ENCODE results near the gene CARD8.

Gene CARD8

DNA sequence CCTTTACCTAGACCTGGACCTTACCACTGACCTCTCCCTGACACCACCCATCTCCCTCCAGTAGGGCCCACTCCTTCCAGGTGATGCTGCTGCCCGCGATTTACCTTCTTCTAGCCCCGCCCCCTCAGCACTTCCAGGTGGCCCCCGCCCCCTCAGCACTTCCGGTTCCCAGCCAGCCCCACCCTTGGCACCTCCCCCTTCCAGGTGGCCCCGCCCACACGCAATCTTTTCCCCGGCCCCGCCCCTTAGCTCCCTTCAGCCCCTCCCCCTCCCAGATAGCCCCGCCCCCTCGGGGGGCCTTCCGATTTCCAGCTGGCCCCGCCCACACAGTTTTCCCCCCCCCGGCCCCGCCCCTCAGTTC lies 86.2 kb downstream of the CARD8 start:
- H3K9me3 ChIP-seq: no peaks in the 10 kb centered on the region
- H3K4me3 ChIP-seq: peak overlapping the region; percentile 79
- TF ChIP-seq Cebpa-rat (IDR thresholded peaks at IDR 0.05): no peak
- H3K27me3 ChIP-seq: no peaks in the 10 kb centered on the region
- H3K4me1 ChIP-seq: peaks cover 67% of the 10 kb centered on the region
- peak overlapping the region; percentile 97; the same call in 1 of the 2 replicates for H3K27ac ChIP-seq
- H3K36me3 ChIP-seq: peaks cover 28% of the 10 kb centered on the region
- H4K20me1 ChIP-seq: peaks cover 29% of the 10 kb centered on the region
- peak overlapping the region; percentile 58 for H3K4me2 ChIP-seq
- H3K9ac ChIP-seq: peak overlapping the region; percentile 93; the same call in 1 of the 2 replicates

DNA sequence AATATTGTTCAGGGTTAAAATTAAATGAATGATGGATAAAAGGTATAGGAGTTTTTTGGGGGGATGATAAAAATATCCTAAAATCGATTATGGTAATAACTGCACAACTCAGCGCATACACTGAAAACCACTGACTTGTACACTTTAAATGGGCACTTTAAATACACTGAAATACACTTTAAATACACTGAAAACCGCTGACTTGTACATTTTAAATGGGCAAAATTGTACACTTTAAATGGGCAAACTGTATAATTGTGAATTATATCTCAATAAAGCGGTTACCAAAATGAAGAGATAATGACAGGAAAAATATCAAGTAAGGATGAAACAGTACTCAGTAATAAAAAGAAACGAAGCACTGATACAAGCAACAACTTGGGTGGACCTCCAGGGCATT lies 87.0 kb downstream of the CARD8 start:
- Histone ChIP-seq H4K20me1 (peaks cover 29% of the 10 kb centered on the region), H3K4me1 (peaks cover 70% of the 10 kb centered on the region), H3K9ac (no peak overlapping the region), H3K36me3 (peaks cover 28% of the 10 kb centered on the region), H3K4me2 (peak overlapping the region; percentile 58), H3K9me3 (no peaks in the 10 kb centered on the region), H3K4me3 (0 out of 2 replicates have a peak overlapping the region, but pooled peaks have one; percentile 79), H3K27me3 (no peaks in the 10 kb centered on the region), H3K27ac (peak overlapping the region; percentile 53; the same call in 1 of the 2 replicates)
- no peak for TF ChIP-seq Cebpa-rat (IDR thresholded peaks at IDR 0.05)

- Histone ChIP-seq H3K9ac (no peak overlapping the region), H4K20me1 (no peaks in the 10 kb centered on the region), H3K9me3 (no peaks in the 10 kb centered on the region), H3K4me2 (no peak overlapping the region), H3K27ac (no peak overlapping the region), H3K36me3 (peaks cover 97% of the 10 kb centered on the region), H3K27me3 (no peaks in the 10 kb centered on the region), H3K4me1 (no peaks in the 10 kb centered on the region), H3K4me3 (no peak overlapping the region)
- no peak for TF ChIP-seq Cebpa-rat (IDR thresholded peaks at IDR 0.05)
Observed at GRCh38 chr19:48158210-48158790, 97.4 kb downstream of the CARD8 start.

Data from BLaER1 (cell line).